ENCODE measurements around the gene OR51V1.
"Not testable (repeated sequence)": the region's sequence is repeated elsewhere in the genome, so short reads cannot be mapped to it uniquely, and the experiment has no call there.

OR51V1 gene

GRCh38 chr11:5160217-5160616, 40.3 kb downstream of the OR51V1 start:
- not testable (repeated sequence) for DNase-seq

GRCh38 chr11:5159806-5160205, 40.7 kb downstream of the OR51V1 start:
- no peak for DNase-seq

GRCh38 chr11:5154657-5155056, 45.8 kb downstream of the OR51V1 start, which contains the start of gene OR52A1:
Gene OR52A1, minus strand, starts transcription at chr11:5154757. Its CDS starts 2,388 bp downstream, at chr11:5152369.
- DNase-seq = no peak

- DNase-seq = no peak
These were observed 46.7 kb downstream of the OR51V1 start for GRCh38 chr11:5153574-5154431.

- no peak for DNase-seq
These were observed 48.7 kb downstream of the OR51V1 start for GRCh38 chr11:5151713-5152153.

Measured in DMS79 treated with DMSO at 0.1 percent for 48 hours (cell line).